Fibroblast of skin of abdomen (primary cell): Measurements from ENCODE around the gene SNAI3.
"Not testable (repeated sequence)": the region's sequence is repeated elsewhere in the genome, so short reads cannot be mapped to it uniquely, and the experiment has no call there.

Experiments used
- DNase-seq: peaks from one replicate; pipeline ENCODE4 v3.0.0-alpha.2; 2013

SNAI3 gene

GRCh38 chr16:88690341-88691128, 4.2 kb upstream of the SNAI3 start:
- no peak for DNase-seq

GRCh38 chr16:88688013-88688778, 1.9 kb upstream of the SNAI3 start:
- no peak for DNase-seq

GRCh38 chr16:88687676-88688012, 1.3 kb upstream of the SNAI3 start:
- no peak for DNase-seq

- no peak for DNase-seq
Measured at GRCh38 chr16:88687254-88687576, 908 bp upstream of the SNAI3 start.

GRCh38 chr16:88686062-88686438, 257 bp downstream of the SNAI3 start:
- DNase-seq = no peak

- DNase-seq = peak; percentile 50
Measured at GRCh38 chr16:88685156-88686061, 898 bp downstream of the SNAI3 start.

- no peak for DNase-seq
Measured at GRCh38 chr16:88684569-88685155, 1.6 kb downstream of the SNAI3 start.

GRCh38 chr16:88681709-88682451, 4.4 kb downstream of the SNAI3 start:
- DNase-seq = no peak

GRCh38 chr16:88681084-88681680, 5.1 kb downstream of the SNAI3 start:
- no peak for DNase-seq

- no peak for DNase-seq
Measured at GRCh38 chr16:88680554-88681083, 5.7 kb downstream of the SNAI3 start.

GRCh38 chr16:88678224-88678979, 7.9 kb downstream of the SNAI3 start:
- DNase-seq = no peak

GRCh38 chr16:88677721-88678120, 8.6 kb downstream of the SNAI3 start:
- no peak for DNase-seq

GRCh38 chr16:88676502-88677242, 9.6 kb downstream of the SNAI3 start:
- DNase-seq = no peak

GRCh38 chr16:88673716-88674379, 12.5 kb downstream of the SNAI3 start:
- no peak for DNase-seq

- no peak for DNase-seq
Measured at GRCh38 chr16:88672776-88673175, 13.5 kb downstream of the SNAI3 start.

- no peak for DNase-seq
Measured at GRCh38 chr16:88671806-88672205, 14.5 kb downstream of the SNAI3 start.

GRCh38 chr16:88669980-88670379, 16.3 kb downstream of the SNAI3 start:
- DNase-seq = no peak

- not testable (repeated sequence) for DNase-seq
Measured at GRCh38 chr16:88669493-88669892, 16.8 kb downstream of the SNAI3 start.

- no peak for DNase-seq
Measured at GRCh38 chr16:88667461-88667860, 18.8 kb downstream of the SNAI3 start.
